Stimulated activated naive CD8-positive, alpha-beta T cell treated with anti-CD3 and anti-CD28 coated beads, Interleukin-15, amount 100 ng/mL, for 72 hours (primary cell): Measurements from ENCODE around the gene ADGB.
"Not testable (repeated sequence)": the region's sequence is repeated elsewhere in the genome, so short reads cannot be mapped to it uniquely, and the experiment has no call there.

Source experiments
- ATAC-seq: fragments of 150-1000 bp; cut with Tn5 transposase; 2 replicates; pipeline ENCODE4 v1.10.0; 2021; ENCODE audit warnings: mild to moderate bottlenecking, moderate library complexity
- DNase-seq, 2 donors: peaks; one replicate each; pipeline ENCODE4 v3.0.0; 2021 to 2022
- H3K27ac Mint-ChIP-seq, 2 donors: one replicate each; pipeline ENCODE4 v1.8.0; 2022; ENCODE audit warnings: mild to moderate bottlenecking in 2 of 2, mixed read lengths in 2 of 2, moderate library complexity in 2 of 2
- H3K27me3 Mint-ChIP-seq: one replicate; pipeline ENCODE4 v1.8.0; 2022; ENCODE audit warnings: mixed read lengths
- H3K4me1 Mint-ChIP-seq: one replicate; pipeline ENCODE4 v1.8.0; 2022; ENCODE audit warnings: mild to moderate bottlenecking, mixed read lengths
- H3K4me3 Mint-ChIP-seq, 2 donors: one replicate each; pipeline ENCODE4 v1.8.0; 2022; ENCODE audit warnings: mild to moderate bottlenecking in 2 of 2, mixed read lengths in 2 of 2, moderate library complexity in 1 of 2
- H3K9me3 Mint-ChIP-seq, 2 donors: one replicate each; pipeline ENCODE4 v1.8.0; 2022; ENCODE audit warnings: mixed read lengths in 2 of 2

Gene ADGB

GRCh38 chr6:146770275-146770964 lies 171.6 kb downstream of the ADGB start:
- Mint-ChIP-seq H3K4me3 (peak overlapping the region; percentile 70 to 74), H3K9me3 (no peaks in the 10 kb centered on the region)
- DNase-seq = no peak

GRCh38 chr6:146770965-146771735 lies 172.4 kb downstream of the ADGB start:
- ATAC-seq (peak; percentile 87), DNase-seq (peak; percentile 22 to 63)
- H3K9me3 Mint-ChIP-seq = no peaks in the 10 kb centered on the region
- peak overlapping the region; percentile 70 to 74 for H3K4me3 Mint-ChIP-seq
- H3K4me1 Mint-ChIP-seq = peaks cover 17% of the 10 kb centered on the region
- no peaks in the 10 kb centered on the region for H3K27me3 Mint-ChIP-seq
- peak overlapping the region; percentile 12 to 37 for H3K27ac Mint-ChIP-seq

More at GRCh38 chr6:146770275-146770964, 171.6 kb downstream of the ADGB start:
- no peaks in the 10 kb centered on the region for H3K27me3 Mint-ChIP-seq
- ATAC-seq = peak; percentile 64
- peaks cover 17% of the 10 kb centered on the region for H3K4me1 Mint-ChIP-seq
- no peak overlapping the region for H3K27ac Mint-ChIP-seq

DNA sequence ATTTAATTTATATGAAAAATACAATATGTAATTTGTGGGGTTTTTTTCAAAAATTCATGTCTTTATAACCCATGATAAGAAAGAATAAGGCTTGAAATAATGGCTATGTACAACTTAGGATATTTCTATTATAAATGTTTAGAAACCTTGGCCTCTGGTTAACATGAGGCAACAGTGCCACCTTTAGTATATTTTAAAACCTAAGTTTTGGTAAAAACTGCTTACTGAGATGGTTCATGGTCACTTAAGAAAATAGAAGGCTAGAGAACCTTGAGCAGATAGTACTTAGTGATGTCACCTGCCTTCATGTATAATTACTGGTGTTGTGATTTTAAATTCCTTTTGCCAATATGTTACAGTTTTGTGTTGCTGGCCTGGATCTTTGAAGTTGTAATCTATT lies 176.4 kb downstream of the ADGB start:
- H3K9me3 Mint-ChIP-seq = no peaks in the 10 kb centered on the region
- H3K27ac Mint-ChIP-seq = no peak overlapping the region
- H3K4me3 Mint-ChIP-seq = no peak overlapping the region
- peaks cover 14% of the 10 kb centered on the region for H3K4me1 Mint-ChIP-seq
- no peaks in the 10 kb centered on the region for H3K27me3 Mint-ChIP-seq
- ATAC-seq = no peak
- DNase-seq = no peak

DNA sequence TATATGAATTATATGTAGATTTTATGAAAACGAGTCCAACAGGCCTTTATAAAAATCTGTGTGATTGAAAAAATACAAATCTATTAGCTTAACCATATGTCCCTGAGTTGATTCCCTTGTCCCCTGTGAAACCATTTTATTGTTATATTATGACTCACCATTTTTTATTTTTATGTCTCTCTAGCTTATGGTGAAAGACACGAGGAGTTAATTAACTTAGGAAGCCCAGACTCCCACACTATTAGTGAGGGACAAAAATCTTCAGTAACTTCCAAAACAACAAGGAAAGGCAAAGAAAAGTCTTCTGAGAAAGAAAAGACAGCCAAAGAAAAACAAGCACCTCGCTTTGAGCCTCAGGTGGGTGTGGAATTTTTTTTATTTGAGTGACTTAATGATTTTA lies 183.1 kb downstream of the ADGB start:
- no peak for ATAC-seq
- peaks cover 5% of the 10 kb centered on the region for H3K4me1 Mint-ChIP-seq
- H3K27ac Mint-ChIP-seq = no peak overlapping the region
- no peaks in the 10 kb centered on the region for H3K9me3 Mint-ChIP-seq
- no peak overlapping the region for H3K4me3 Mint-ChIP-seq
- H3K27me3 Mint-ChIP-seq = no peaks in the 10 kb centered on the region
- DNase-seq = no peak

DNA sequence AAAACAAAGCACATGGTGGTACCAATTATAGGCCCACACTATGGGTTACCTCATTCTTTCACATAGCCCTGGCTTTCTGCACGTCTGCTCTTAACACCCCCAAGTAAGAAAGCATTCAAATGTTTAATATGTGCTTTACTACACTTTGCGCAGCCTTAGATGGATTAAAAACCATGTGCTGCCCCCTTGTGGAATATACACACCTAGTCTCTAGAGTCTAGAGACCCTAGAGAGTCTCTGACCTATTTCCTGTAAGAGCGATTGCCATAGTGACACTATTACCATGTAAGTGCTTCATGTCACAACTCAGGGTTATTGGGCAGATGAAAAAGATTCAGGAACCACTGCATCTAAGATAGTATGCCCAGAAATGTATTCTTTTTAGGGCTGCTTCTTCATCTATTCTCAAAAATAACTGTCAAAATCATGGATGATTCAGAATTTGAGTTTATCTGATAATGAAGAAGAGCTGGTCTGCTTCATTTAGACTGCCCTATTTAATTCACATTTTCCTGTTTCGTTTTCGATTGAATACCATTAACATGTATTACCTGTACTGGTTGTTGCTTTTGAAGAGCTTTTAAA lies 186.3 kb downstream of the ADGB start:
- H3K27ac Mint-ChIP-seq = no peak overlapping the region
- H3K9me3 Mint-ChIP-seq = no peaks in the 10 kb centered on the region
- DNase-seq = peak; percentile 19 to 29
- H3K4me3 Mint-ChIP-seq = no peak overlapping the region
- peak; percentile 97 for ATAC-seq
- H3K27me3 Mint-ChIP-seq = no peaks in the 10 kb centered on the region
- peaks cover 16% of the 10 kb centered on the region for H3K4me1 Mint-ChIP-seq

DNA sequence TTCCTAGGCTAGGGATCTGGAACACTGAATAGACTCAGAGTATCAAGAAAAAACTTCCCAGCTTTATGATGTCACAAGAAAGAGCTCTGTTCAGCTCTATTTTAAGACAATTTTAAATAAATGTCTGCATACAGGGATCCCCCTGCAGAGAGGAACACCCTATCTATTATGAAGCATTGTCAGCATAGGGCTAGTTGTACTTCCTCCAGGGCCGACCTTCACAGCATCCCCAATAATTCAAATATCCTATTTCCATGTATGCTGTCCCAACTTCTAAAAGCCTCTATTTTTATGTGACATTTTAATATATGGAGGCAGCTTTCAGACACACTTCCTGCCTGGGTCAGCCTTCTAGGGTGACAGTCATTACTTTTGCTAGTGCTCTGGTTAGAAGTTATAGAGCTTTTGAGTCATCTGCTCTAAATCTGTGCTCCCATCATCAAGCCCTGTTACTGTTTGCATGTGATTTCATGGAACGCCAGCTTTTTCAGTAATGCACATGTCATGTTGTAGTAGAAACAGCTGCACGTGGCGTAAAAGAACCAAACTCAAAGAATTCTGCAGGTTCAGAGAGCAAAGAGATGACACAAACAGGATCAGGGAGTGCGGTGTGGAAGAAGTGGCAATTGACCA lies 189.2 kb downstream of the ADGB start:
- H3K4me3 Mint-ChIP-seq = no peak overlapping the region
- DNase-seq (no peak), ATAC-seq (no peak)

DNA sequence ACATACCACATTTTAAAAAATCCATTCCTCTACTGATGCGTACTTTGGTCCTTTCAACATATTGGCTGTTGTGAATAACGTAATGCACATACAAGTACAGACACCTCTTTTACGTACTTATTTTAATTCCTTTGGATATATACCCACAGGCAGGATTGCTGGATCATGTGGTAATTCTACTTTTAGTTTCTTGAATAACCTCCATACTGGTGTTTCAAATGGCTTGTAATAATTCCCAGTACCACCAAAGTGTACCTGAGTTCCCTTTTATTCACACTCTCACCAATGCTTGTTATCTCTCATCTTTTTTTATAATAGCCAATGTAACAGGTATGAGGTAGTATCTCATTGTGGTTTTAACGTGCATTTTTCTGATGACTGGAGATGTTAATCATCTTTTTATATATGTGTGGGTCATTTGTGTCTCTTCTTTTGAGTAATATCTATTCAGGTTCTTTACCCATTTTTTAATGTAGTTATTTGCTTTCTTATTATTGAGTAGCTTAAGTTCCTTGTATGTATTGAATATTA lies 191.9 kb downstream of the ADGB start:
- Mint-ChIP-seq H3K9me3 (peaks cover 1 to 22% of the 10 kb centered on the region in 2 donors), H3K4me3 (no peak overlapping the region), H3K27ac (no peak overlapping the region), H3K4me1 (peaks cover 12% of the 10 kb centered on the region), H3K27me3 (peaks cover 10% of the 10 kb centered on the region)
- no peak for ATAC-seq
- DNase-seq = no peak

More for the DNA sequence above, 189.2 kb downstream of the ADGB start:
- H3K27me3 Mint-ChIP-seq = no peaks in the 10 kb centered on the region
- H3K27ac Mint-ChIP-seq = no peak overlapping the region
- H3K4me1 Mint-ChIP-seq = peaks cover 16% of the 10 kb centered on the region
- peaks cover 0 to 9% of the 10 kb centered on the region in 2 donors for H3K9me3 Mint-ChIP-seq

DNA sequence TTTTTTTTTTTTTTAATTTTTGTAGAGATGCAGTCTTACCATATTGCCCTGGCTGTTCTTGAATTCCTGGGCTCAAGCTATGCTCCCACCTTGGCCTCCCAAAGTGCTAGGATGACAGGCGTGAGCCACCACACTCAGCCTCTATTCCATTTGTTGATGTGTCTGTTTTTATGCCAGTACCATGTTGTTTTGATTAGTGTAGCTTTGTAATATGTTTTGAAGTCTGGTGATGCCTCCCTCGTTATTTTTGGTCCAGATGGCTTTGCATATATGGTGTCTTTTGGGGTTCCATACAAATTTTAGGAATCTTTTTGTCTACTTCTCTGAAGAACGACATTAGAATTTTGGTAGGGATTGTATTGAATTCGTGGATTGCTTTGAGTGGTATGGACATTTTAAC lies 193.2 kb downstream of the ADGB start:
- ATAC-seq (no peak), DNase-seq (no peak)
- Mint-ChIP-seq H3K4me3 (no peak overlapping the region), H3K4me1 (peaks cover 12% of the 10 kb centered on the region), H3K9me3 (peaks cover 11 to 29% of the 10 kb centered on the region in 2 donors), H3K27me3 (peaks cover 10% of the 10 kb centered on the region), H3K27ac (no peak overlapping the region)

DNA sequence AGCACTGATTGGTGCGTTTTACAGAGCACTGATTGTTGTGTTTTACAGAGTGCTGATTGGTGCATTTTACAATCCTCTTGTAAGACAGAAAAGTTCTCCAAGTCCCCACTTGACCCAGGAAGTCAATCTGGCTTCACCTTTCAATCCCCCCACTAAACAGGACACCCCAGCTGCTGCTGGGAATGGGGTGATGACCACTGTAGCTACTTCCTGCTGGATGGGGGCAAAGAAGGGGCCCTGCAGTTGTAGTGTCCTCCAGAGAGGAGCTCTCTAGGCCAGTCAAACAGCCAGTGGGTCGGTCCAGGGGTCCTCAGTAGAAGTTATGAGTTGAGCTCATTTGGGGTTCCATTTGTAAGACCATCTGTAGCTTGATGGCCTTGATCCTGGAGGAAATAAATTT lies 194.4 kb downstream of the ADGB start:
- not testable (repeated sequence) for DNase-seq, H3K4me3 Mint-ChIP-seq, H3K4me1 Mint-ChIP-seq, H3K27me3 Mint-ChIP-seq, ATAC-seq, H3K27ac Mint-ChIP-seq
- peaks cover 11 to 29% of the 10 kb centered on the region in 2 donors for H3K9me3 Mint-ChIP-seq

- Mint-ChIP-seq H3K27ac (no peak overlapping the region), H3K4me1 (no peaks in the 10 kb centered on the region), H3K27me3 (peaks cover 10% of the 10 kb centered on the region), H3K4me3 (no peak overlapping the region), H3K9me3 (peaks cover 11 to 29% of the 10 kb centered on the region in 2 donors)
- DNase-seq (no peak), ATAC-seq (no peak)
Observed at GRCh38 chr6:146795479-146796133, 196.8 kb downstream of the ADGB start.

- H3K4me3 Mint-ChIP-seq, DNase-seq, H3K27ac Mint-ChIP-seq, ATAC-seq, H3K9me3 Mint-ChIP-seq, H3K4me1 Mint-ChIP-seq: not testable (repeated sequence)
- H3K27me3 Mint-ChIP-seq = peaks cover 11% of the 10 kb centered on the region
Observed at GRCh38 chr6:146803167-146803566, 204.4 kb downstream of the ADGB start.

GRCh38 chr6:146803601-146804000 lies 204.8 kb downstream of the ADGB start:
- Mint-ChIP-seq H3K4me1 (no peaks in the 10 kb centered on the region), H3K27me3 (peaks cover 11% of the 10 kb centered on the region), H3K27ac (no peak overlapping the region), H3K4me3 (no peak overlapping the region), H3K9me3 (no peaks in the 10 kb centered on the region)
- ATAC-seq (no peak), DNase-seq (no peak)

DNA sequence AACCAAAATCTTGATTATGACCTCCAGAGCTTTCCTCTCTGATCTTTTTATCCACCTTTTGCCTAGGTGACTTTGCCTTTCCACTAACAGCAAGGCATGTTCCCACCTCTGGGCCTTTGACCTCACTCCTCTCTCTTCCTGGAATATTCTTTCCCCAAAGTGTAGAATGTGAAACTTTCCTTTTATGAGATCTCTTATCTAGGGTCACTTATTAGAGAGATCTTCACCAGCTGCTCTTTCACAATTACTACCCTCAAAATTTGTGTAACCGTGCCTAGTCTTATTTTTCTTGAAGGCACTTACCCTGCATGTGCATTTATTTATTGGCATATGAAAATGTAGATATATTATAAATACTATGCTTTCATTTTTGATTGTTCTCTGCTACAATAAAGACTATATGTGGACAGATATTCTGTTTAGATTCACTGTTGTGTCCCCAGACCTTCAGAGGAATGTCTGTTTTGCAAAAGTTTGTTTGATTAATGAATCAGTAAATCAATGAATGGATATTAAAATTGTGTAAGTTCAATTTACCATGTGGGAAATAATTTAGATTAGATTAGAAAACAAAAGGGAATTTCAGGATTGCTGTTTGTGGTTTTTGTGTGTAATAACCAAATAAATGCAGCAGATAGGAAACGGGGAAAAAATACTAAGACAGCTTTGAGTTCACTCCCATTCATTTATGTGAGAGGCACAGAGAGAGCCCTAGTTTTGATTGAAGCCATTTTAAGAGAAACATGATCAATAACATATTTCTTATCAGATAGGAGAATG lies 207.0 kb downstream of the ADGB start:
- no peaks in the 10 kb centered on the region for H3K9me3 Mint-ChIP-seq
- H3K27ac Mint-ChIP-seq = no peak overlapping the region
- H3K4me3 Mint-ChIP-seq = no peak overlapping the region
- DNase-seq = no peak
- H3K4me1 Mint-ChIP-seq = no peaks in the 10 kb centered on the region
- H3K27me3 Mint-ChIP-seq = peaks cover 11% of the 10 kb centered on the region
- ATAC-seq = no peak

GRCh38 chr6:146809014-146809413 lies 210.2 kb downstream of the ADGB start:
- H3K4me3 Mint-ChIP-seq, ATAC-seq, DNase-seq, H3K27ac Mint-ChIP-seq, H3K4me1 Mint-ChIP-seq, H3K27me3 Mint-ChIP-seq, H3K9me3 Mint-ChIP-seq: not testable (repeated sequence)
